ENCODE data around the gene PPARG.

DNA sequence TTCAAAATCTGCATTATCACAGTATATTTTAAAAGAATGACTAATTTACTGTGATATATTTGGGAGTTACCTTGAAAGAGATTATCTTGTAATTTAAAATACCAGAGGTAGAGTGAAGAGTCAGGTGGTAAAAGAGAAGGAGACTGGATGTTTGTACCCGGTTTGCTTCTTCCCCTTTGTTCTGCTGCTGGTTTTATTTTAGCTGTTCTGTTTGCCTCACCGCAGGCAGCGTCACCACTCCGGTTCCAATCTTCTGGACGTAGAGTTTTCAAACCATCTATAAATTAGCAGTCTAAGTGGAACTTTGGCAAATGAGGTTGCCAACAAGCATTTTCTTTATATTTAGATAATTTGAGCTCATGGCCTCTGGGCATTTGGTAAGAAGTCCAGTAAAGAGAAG lies 38.2 kb downstream of the PPARG start:
- TF ChIP-seq EZH2 (IDR thresholded peaks at IDR 0.05; ENCODE audit: borderline replicate concordance, control insufficient read depth, low read depth, low read length) (no peak), FOS (IDR thresholded peaks at IDR 0.05; ENCODE audit: borderline replicate concordance, extremely low read depth, insufficient read length) (no peak), CBX5 (IDR thresholded peaks at IDR 0.05; ENCODE audit: low read depth) (no peak), CBFB (IDR thresholded peaks at IDR 0.05; ENCODE audit: low read depth) (no peak), SMARCA5 (IDR thresholded peaks at IDR 0.05) (no peak), POLR2A (IDR thresholded peaks at IDR 0.05; ENCODE audit: low read depth, low read length) (no peak), SP1 (IDR thresholded peaks at IDR 0.05; ENCODE audit: low read depth, low read length) (no peak), TAF1 (IDR thresholded peaks at IDR 0.05; ENCODE audit: borderline replicate concordance, low read depth, low read length) (no peak), POLR2AphosphoS5 (IDR thresholded peaks at IDR 0.05; ENCODE audit: low read length) (no peak)
- TF ChIP-seq, protein P1, sequence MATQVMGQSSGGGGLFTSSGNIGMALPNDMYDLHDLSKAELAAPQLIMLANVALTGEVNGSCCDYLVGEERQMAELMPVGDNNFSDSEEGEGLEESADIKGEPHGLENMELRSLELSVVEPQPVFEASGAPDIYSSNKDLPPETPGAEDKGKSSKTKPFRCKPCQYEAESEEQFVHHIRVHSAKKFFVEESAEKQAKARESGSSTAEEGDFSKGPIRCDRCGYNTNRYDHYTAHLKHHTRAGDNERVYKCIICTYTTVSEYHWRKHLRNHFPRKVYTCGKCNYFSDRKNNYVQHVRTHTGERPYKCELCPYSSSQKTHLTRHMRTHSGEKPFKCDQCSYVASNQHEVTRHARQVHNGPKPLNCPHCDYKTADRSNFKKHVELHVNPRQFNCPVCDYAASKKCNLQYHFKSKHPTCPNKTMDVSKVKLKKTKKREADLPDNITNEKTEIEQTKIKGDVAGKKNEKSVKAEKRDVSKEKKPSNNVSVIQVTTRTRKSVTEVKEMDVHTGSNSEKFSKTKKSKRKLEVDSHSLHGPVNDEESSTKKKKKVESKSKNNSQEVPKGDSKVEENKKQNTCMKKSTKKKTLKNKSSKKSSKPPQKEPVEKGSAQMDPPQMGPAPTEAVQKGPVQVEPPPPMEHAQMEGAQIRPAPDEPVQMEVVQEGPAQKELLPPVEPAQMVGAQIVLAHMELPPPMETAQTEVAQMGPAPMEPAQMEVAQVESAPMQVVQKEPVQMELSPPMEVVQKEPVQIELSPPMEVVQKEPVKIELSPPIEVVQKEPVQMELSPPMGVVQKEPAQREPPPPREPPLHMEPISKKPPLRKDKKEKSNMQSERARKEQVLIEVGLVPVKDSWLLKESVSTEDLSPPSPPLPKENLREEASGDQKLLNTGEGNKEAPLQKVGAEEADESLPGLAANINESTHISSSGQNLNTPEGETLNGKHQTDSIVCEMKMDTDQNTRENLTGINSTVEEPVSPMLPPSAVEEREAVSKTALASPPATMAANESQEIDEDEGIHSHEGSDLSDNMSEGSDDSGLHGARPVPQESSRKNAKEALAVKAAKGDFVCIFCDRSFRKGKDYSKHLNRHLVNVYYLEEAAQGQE (IDR thresholded peaks at IDR 0.05; ENCODE audit: low read depth, low read length): no peak
- TF ChIP-seq, protein P2, sequence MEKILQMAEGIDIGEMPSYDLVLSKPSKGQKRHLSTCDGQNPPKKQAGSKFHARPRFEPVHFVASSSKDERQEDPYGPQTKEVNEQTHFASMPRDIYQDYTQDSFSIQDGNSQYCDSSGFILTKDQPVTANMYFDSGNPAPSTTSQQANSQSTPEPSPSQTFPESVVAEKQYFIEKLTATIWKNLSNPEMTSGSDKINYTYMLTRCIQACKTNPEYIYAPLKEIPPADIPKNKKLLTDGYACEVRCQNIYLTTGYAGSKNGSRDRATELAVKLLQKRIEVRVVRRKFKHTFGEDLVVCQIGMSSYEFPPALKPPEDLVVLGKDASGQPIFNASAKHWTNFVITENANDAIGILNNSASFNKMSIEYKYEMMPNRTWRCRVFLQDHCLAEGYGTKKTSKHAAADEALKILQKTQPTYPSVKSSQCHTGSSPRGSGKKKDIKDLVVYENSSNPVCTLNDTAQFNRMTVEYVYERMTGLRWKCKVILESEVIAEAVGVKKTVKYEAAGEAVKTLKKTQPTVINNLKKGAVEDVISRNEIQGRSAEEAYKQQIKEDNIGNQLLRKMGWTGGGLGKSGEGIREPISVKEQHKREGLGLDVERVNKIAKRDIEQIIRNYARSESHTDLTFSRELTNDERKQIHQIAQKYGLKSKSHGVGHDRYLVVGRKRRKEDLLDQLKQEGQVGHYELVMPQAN (conservative IDR thresholded peaks at IDR 0.05): no peak
- TF ChIP-seq, protein P3, sequence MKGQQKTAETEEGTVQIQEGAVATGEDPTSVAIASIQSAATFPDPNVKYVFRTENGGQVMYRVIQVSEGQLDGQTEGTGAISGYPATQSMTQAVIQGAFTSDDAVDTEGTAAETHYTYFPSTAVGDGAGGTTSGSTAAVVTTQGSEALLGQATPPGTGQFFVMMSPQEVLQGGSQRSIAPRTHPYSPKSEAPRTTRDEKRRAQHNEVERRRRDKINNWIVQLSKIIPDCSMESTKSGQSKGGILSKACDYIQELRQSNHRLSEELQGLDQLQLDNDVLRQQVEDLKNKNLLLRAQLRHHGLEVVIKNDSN (IDR thresholded peaks at IDR 0.05; ENCODE audit: borderline replicate concordance, extremely low read length, insufficient read depth, low read depth, low read length): no peak
